Peyer's patch (tissue), 4 donors: ENCODE results near the gene MYRIP. TPM values are rescaled to one million over a fixed set of nuclear protein-coding genes. Genes with fewer than 3 reads are reported as not detected.

ENCODE experiments used
- DNase-seq, 3 donors: peaks; one replicate each; pipeline ENCODE4 v3.0.0-alpha.2; 2017 to 2019
- H3K27ac ChIP-seq, 4 donors: fragments of 200-600 bp; sonication (generic); one replicate each; pipeline ENCODE4 v1.5.1; 2016 to 2019
- H3K27me3 ChIP-seq, 2 donors: fragments of 200-600 bp; sonication (generic); one replicate each; pipeline ENCODE4 v1.5.1; 2019
- H3K36me3 ChIP-seq, 3 donors: fragments of 200-600 bp; sonication (generic); one replicate each; pipeline ENCODE4 v1.5.1; 2016 to 2019
- H3K4me1 ChIP-seq, 4 donors: fragments of 200-600 bp; sonication (generic); one replicate each; pipeline ENCODE4 v1.5.1; 2016 to 2019
- H3K4me3 ChIP-seq, 4 donors: fragments of 200-600 bp; sonication (generic); 1 replicate in 3 of 4; 2 replicates in 1 of 4; pipeline ENCODE4 v1.5.1; 2016 to 2019; ENCODE audit warnings: mild to moderate bottlenecking in 1 of 4
- H3K9me3 ChIP-seq, 4 donors: fragments of 200-600 bp; sonication (generic); one replicate each; pipeline ENCODE4 v1.5.1; 2016 to 2019; ENCODE audit warnings: mild to moderate bottlenecking in 1 of 4
- POLR2A ChIP-seq, 2 donors: fragments of 450-650 bp; IDR thresholded peaks; one replicate each; pipeline ENCODE4 v1.5.1; 2017; ENCODE audit warnings: antibody characterized with exemption in 2 of 2, mild to moderate bottlenecking in 2 of 2, moderate library complexity in 2 of 2
- total RNA-seq, 4 donors: library from RNA; depleted of rRNA; stranded (reverse); fragments of >200 nt; gene quantifications; one replicate each; pipeline ENCODE4 v1.1.0, GENCODE V29; 2016
- TF ChIP-seq, protein P1 (sequence below), 6 experiments: fragments of 450-650 bp in 4 of 6; fragments of 200-600 bp in 2 of 6; sonication (generic) in 1 of 6; IDR thresholded peaks; one replicate each; pipeline ENCODE4 v1.5.1; 2017 to 2019; ENCODE audit warnings: antibody characterized with exemption in 6 of 6, mild to moderate bottlenecking in 3 of 6, moderate library complexity in 1 of 6

Gene MYRIP
- total RNA-seq, 4 donors from 2014 or later, result 6.0 to 12.4 (median 8.3) TPM

- Histone ChIP-seq H3K4me3 (no peak overlapping the region), H3K9me3 (no peaks in the 10 kb centered on the region), H3K27ac (no peak overlapping the region), H3K4me1 (no peaks in the 10 kb centered on the region), H3K36me3 (no peaks in the 10 kb centered on the region), H3K27me3 (no peaks in the 10 kb centered on the region)
- TF ChIP-seq, protein P1, sequence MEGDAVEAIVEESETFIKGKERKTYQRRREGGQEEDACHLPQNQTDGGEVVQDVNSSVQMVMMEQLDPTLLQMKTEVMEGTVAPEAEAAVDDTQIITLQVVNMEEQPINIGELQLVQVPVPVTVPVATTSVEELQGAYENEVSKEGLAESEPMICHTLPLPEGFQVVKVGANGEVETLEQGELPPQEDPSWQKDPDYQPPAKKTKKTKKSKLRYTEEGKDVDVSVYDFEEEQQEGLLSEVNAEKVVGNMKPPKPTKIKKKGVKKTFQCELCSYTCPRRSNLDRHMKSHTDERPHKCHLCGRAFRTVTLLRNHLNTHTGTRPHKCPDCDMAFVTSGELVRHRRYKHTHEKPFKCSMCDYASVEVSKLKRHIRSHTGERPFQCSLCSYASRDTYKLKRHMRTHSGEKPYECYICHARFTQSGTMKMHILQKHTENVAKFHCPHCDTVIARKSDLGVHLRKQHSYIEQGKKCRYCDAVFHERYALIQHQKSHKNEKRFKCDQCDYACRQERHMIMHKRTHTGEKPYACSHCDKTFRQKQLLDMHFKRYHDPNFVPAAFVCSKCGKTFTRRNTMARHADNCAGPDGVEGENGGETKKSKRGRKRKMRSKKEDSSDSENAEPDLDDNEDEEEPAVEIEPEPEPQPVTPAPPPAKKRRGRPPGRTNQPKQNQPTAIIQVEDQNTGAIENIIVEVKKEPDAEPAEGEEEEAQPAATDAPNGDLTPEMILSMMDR (IDR thresholded peaks at IDR 0.05), result no peak
- no peak for TF ChIP-seq POLR2A (IDR thresholded peaks at IDR 0.05)
- DNase-seq, result no peak
These were observed 279.2 kb downstream of the MYRIP start for GRCh38 chr3:40088527-40089170.

DNA sequence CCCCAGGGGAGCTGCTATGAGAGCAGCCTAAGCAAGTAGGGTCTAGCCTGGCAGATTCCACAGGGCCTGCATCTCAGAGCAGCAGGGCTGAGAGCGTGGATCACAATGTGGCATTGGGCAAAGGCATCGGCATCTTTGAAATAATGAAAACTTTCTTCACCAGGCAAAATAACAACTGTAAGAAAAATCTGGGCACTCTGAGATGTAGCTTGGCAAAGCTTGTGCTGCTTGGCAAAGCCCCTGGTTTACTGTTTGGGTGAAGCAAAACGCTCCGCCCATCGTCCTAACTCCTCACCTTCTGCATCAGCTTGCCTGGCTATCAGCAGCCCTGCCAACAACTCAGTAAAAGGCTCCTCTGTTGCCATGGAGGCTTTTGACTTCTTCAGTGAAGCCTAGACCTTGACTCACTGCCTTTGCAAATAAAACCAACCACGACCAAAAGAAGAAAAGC is 287.3 kb downstream of the MYRIP start:
- no peak overlapping the region for H3K27ac ChIP-seq
- TF ChIP-seq, protein P1 (IDR thresholded peaks at IDR 0.05), result no peak
- TF ChIP-seq POLR2A (IDR thresholded peaks at IDR 0.05), result no peak
- no peak for DNase-seq

DNA sequence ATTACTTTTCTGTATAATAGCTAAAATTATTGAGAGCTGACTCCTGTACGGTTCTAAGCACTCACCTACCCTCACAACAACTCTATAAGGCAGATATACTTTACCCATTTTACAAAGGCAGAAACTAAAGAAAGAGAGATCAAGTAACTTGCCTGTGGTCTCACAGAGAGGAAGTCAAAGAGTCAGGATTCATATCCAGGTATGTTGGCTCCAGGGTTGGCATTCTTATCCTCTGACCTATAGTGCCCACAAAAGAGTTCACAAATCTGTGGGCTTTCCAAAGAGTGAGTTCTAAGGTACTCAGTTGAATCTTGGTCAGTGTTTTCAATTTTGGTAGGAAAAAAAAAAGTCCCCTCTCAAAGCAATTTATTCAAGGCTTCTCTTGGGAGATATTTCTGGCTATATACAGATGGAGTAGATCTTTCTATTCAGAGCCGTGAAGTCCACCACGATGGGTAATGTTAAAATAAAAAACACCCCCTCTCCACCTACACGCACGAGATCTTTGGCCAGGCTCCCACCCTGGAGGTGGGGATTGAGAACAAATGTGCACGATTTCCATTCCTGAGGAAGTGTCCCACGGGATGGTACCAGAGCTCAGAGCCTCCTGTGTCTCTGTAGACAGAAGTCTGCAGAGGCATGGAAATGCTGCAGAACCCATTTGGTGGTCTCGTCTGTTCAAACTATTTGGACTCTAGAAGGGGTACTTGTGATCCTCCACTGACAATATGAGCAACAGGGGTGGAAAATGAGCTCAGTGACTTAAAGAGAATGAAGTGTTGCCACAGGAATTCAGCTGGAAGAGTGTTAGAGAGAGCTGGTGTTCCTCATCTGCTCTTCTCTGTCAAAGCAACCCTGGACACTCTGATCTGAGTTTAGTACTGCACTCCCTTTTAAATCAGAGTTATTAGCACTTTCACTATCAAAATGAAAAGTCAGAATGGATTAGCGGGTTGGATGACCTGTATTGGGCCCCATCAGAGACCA is 288.0 kb downstream of the MYRIP start:
- no peaks in the 10 kb centered on the region for H3K9me3 ChIP-seq
- no peaks in the 10 kb centered on the region for H3K36me3 ChIP-seq
- no peak overlapping the region for H3K4me3 ChIP-seq
- DNase-seq, result no peak
- no peaks in the 10 kb centered on the region for H3K4me1 ChIP-seq
- no peaks in the 10 kb centered on the region for H3K27me3 ChIP-seq
- no peak overlapping the region for H3K27ac ChIP-seq
- TF ChIP-seq, protein P1 (IDR thresholded peaks at IDR 0.05), result no peak
- no peak for TF ChIP-seq POLR2A (IDR thresholded peaks at IDR 0.05)

More for the DNA sequence above, 287.3 kb downstream of the MYRIP start:
- H3K4me3 ChIP-seq, result no peak overlapping the region
- no peaks in the 10 kb centered on the region for H3K4me1 ChIP-seq
- no peaks in the 10 kb centered on the region for H3K9me3 ChIP-seq
- no peaks in the 10 kb centered on the region for H3K27me3 ChIP-seq
- H3K36me3 ChIP-seq, result no peaks in the 10 kb centered on the region

DNA sequence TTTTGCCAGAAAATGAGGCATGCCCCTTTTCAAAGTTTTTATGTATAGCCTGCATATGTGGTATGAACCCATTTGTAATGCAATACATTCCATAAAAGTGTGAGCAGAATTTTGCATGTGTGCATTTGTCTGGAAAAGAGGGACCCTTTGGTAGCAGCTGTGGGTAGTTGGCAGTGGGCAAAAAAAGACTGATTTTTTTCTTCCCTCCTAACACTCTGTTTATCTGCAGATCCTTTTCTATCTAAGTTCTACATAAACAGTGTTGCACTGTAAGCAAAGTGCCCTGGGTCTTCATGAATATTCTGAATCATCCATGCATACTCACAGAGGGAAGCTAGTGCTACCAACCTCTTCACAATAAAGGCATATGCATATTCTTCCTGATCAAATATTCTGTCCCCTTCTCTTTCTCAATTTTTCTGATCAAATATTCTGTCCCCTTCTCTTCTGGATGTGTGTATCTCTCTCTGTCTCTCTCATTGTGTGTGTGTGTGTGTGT is 288.9 kb downstream of the MYRIP start:
- Histone ChIP-seq H3K4me1 (no peaks in the 10 kb centered on the region), H3K4me3 (no peak overlapping the region), H3K36me3 (no peaks in the 10 kb centered on the region), H3K9me3 (no peaks in the 10 kb centered on the region), H3K27me3 (no peaks in the 10 kb centered on the region), H3K27ac (no peak overlapping the region)
- no peak for DNase-seq
- TF ChIP-seq, protein P1 (IDR thresholded peaks at IDR 0.05), result no peak
- no peak for TF ChIP-seq POLR2A (IDR thresholded peaks at IDR 0.05)

DNA sequence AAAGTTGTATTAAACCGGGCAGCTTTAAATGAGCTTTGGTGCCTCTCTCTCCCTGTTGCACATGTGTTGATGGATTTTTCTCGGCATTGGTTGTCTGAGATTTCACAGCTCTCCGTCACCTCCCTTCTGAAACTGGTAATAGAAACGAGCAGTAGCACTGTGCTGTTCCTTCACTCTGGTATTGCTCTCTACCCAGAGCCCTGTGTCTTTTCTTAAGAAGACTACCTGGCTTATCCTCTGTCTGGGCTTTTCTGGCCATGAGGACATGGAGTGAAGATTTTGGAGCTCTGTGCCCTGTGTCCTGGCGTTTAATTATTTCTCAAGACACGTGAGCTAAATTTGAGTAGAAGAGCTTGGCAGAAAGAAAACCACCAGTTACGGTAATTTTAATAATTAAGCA is 290.5 kb downstream of the MYRIP start:
- DNase-seq, result no peak
- Histone ChIP-seq H3K4me1 (no peaks in the 10 kb centered on the region), H3K9me3 (no peaks in the 10 kb centered on the region), H3K27me3 (no peaks in the 10 kb centered on the region), H3K27ac (no peak overlapping the region), H3K4me3 (no peak overlapping the region), H3K36me3 (no peaks in the 10 kb centered on the region)
- TF ChIP-seq, protein P1 (IDR thresholded peaks at IDR 0.05), result no peak
- TF ChIP-seq POLR2A (IDR thresholded peaks at IDR 0.05), result no peak
